GM18868 (cell line): ENCODE data around the gene GXYLT1.
"Not testable (repeated sequence)": the region's sequence is repeated elsewhere in the genome, so short reads cannot be mapped to it uniquely, and the experiment has no call there.

Experiments
- ATAC-seq: cut with Tn5 transposase; IDR thresholded peaks from one replicate; pipeline ENCODE4 v1.9.1; 2021; ENCODE audit warnings: mild to moderate bottlenecking, moderate library complexity; ENCODE audit not compliant: unreplicated experiment

The GXYLT1 gene, protein sequence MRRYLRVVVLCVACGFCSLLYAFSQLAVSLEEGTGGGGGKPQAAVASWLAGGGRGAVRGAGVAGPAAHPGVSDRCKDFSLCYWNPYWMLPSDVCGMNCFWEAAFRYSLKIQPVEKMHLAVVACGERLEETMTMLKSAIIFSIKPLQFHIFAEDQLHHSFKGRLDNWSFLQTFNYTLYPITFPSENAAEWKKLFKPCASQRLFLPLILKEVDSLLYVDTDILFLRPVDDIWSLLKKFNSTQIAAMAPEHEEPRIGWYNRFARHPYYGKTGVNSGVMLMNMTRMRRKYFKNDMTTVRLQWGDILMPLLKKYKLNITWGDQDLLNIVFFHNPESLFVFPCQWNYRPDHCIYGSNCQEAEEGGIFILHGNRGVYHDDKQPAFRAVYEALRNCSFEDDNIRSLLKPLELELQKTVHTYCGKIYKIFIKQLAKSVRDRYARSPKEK

DNA sequence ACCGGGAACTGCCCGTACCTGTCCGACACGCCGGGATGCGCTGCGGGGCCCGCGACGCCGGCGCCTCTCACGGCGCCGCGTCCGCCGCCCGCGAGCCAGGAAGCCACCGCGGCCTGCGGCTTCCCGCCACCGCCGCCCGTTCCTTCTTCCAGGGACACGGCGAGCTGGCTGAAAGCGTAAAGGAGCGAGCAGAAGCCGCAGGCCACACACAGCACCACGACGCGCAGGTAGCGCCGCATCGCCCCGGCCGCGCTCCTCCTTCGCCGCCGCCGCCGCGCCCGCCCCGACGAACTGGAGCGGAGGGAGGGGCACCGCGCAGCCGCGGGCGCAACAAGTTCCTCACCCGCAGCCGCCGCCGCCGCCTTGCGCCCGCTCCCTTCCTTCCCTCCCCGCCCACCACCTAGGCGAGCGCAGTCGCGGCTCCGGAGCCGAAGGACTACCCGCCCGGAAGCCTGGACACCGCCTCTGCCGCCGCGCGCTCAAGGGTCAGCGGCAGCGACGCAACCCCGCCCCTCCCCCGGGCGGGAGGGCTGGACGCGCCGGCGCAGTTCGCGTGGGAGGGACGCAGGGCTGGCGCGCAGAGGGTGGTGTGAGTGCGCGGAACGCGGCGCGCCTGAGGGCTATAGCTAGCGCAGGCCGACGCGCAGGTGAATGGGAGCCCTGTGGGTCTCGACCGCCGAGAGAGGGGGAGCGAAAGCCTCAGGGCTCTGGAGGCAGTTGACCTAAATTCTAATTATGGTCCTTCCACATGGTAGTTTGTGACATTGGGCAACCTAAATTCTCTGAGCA lies at the start of gene GXYLT1:
TSS of gene GXYLT1 (minus strand) at position 467 of the 789 bp plus-strand sequence. CDS start at position 239, 228 bp downstream.
- peak; percentile 88 for ATAC-seq

DNA sequence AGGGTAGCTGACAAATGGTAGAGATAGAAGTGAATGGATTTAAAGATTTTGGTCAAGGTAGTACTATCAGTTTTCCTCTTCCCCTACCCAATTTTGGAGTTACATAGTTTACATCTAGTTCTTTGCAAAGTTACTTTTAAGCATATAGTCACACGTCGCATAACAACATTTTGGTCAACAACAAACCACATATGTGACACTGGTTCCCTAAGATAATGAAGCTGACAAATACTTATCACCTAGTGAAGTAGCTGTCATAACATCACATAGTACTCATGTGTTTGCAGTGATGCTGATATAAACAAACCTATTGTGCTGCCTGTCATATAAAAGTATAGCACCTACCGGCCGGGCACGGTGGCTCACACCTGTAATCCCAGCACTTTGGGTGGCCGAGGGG lies 48.0 kb upstream of the GXYLT1 start:
- ATAC-seq: no peak

DNA sequence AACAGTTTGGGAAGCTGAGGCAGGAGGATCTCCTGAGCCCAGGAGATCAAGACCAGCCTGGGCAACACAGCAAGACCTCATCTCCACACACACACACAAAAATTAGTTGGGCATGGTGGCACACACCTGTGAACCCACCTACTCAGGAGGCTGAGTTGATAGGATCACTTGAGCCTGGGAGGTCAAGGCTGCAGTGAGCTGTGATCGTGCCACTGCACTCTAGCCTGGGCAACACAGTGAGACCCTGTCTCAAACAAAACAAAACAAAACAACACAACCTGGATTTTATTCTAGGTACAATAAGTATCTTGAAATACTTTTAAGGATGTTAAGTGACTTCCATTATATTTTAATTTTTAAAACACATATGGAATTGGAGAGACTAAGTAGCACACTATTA lies 47.6 kb upstream of the GXYLT1 start:
- no peak for ATAC-seq

DNA sequence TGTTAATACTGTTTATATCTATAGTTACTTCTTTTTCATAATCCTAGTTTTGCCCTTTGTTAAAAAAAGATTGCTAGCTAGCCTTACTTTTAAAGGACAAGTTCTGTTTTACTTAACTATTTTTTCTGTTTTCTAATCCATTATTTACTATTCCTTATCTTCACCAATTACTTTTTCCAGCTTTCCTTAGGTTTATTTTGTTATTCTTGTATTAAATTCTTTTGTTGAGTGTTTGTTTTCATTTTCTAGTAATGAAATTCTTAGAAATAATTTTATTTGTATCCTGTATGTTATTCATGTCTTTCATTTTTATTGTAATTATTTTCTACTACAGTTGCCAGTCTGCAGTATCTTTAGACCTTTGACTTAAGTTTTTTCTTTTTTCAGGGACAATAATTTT lies 45.7 kb upstream of the GXYLT1 start:
- no peak for ATAC-seq

DNA sequence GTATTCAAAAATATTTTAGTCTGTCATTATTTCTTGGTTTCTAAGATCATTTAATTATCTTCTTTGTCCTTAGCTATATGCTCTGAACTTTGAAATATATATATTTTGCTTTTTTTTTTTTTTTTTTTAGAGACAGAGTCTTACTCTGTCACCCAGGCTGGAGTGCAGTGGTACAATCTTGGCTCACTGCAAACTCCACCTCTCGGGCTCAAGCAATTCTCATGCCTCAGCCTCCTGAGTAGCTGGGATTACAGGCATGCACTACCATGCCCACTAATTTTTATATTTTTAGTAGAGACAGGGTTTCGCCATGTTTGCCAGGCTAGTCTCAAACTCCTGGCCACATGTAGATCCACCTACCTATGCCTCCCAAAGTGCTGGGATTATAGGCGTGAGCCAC lies 43.6 kb upstream of the GXYLT1 start:
- ATAC-seq: not testable (repeated sequence)

DNA sequence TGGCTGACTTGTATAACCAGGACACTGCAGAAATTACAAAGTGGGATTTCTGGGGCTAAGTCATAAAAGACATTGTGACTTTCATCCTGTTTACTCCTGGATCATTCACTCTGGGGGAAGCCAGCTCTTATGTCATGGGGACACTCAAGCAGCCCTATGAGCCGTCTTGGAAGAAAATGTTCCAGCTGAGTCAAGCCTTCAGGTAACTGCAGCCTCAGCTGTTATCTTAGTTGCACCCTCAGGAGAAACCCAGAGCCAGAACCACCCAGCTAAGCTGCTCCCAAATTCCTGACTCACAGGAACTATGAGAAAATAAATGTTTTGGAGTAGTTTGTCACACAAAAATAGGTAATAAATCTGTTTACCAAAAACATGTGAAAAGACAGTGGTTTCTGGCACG lies 43.1 kb upstream of the GXYLT1 start:
- ATAC-seq: no peak

DNA sequence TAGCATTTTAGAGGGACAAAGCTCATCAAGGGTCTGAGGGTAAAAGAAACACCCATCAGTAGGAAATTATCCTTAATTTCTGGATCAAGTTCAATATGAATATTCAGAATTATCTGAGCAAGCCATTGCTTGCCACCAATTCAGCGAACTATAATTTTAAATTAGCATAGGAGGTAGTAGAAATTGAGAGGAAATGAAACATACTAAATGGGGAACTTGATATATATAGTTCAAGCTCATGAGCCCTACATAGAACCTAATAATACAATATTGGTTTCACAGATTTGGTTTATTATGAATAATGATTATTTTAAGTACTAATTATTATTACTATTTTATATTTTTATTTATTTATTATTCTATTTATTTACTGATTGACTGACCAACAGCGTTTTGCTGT lies 42.1 kb upstream of the GXYLT1 start:
- peak; percentile 79 for ATAC-seq

DNA sequence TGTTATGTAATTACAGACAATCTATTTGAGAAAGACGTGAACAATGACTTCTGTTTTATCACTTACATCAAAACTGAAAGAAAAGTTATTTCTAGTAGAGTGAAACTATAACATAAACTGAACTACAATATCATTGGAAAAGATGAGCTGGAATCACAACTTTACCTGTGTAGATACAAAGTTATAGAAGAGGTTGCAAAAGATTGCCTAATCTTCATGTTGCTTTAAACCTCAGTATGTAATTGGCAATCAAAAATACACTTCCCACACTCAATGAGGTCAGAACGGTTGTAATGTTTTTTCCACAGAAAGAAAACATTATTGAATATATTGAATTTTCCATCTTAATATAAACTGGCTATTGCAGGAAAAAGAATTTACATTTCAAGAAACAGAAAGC lies 37.7 kb upstream of the GXYLT1 start:
- no peak for ATAC-seq

DNA sequence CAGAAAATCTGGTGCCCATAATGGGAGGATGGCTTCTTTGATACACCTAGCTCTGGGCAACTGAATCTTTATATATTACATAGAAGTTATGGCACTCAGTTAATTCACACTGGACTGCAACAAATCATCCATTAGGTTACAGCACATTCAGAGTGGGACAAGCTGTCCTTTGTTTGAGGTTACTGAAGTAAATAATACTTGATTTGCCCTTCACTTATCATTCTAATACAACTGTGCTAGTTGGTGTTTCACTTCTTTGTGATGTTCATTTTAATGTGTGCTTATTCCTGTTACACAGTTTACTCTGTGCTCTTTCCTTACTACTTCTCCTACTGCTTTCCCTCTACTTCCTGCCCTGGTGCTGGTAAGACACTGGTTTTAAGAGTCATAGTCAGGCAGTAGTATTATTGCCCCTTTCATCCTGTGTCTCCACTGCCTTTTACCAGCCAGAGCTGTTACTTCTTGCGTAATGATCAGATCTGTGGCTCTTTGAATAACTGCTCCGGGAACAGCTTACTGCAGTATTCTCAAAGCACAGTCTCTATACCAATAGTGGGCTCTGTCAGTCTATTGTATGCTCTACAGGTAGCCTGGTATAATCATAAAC lies 36.4 kb upstream of the GXYLT1 start:
- ATAC-seq: no peak

DNA sequence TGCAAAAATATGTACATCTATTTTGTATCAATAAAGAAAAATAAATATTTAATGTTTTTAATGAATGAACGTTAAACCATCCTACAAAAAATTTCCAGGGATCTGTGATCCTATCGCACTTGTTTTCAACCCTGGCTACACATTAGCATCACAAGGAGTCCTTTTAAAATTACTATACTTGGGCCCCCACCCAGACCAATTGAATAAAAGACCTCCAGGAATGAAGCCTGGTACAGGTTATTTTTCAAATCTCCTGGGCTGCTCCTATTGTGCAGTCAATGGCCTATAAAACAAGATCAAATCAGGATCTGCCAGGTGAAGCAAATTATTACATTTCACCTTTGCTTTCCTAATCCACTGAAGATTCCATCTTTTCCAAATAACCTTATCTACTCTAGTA lies 33.4 kb upstream of the GXYLT1 start:
- ATAC-seq: no peak

DNA sequence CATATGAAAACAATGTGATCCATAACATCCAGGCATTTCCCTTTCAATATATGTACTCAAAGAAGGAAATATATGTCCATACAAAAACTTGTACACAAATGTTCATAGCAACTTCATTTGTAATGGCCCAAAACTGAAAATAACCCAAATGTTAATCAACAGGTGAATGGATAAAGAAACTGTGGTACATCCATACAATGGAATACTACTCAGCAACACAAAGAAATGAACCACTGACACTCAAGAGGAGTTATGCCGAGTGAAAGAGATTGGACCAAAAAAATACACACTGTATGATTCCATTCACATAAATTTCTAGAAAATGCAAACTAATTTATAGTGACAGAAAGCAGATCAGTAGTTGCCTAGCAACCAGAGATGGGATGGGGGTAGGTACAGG lies 30.3 kb upstream of the GXYLT1 start:
- ATAC-seq: no peak

DNA sequence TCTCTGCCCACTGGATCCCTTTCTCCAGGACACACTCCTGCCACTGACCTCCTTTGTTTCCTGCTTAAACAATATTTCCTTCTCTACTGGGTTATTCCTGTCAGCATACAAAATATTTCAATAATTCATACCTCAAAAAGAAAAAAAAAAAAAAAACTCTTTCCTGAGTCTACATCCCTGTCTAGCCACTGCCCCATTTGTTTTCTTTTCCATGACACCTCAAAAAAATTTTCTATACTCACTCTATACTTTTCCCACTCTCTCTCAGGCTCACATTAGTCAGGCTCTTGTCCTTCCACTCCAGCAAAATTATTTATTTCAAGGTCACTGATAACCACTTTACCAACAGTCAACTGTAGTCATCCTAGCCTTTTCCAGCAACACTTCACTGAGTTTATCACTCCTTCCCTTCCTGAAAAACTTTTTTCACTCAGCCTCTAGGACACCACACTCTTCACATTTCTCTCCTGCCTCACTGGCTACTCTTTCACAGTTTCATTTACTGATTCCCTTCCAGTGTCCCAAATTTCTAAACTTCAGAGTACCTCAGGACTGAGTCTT lies 29.4 kb upstream of the GXYLT1 start:
- no peak for ATAC-seq

DNA sequence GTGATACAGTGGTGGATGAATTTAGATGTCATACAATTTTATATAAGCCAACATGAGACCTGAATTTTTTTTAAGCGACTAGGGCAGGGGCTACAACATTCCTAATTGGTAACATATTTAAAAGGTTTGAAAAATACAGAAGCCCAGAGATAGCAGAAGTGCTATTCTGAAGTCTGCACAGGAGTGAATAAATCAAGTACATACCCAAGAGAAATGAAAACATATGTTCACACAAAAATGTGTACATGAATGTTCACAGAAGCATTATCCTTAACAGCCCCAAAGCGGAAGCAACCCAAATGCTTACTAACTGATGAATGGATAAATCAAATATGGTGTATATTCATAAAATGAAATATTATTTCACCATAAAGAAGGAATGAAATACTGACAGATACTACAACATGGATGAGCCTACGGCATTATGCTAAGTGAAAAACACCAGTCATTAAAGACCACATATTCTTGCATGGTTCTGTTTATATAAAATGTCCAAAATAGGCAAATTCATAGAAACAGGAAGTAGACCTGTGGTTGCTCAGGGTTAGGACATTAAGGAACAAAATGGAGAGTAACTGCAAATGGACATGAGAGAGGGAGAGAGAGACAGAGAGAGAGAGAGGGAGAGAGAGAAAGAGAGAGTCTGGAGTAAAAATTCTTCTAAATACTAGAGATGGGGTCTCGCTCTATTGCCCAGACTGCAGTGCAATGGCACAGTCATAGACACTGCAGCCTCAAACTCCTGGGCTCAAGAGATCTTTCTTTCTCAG lies 28.0 kb upstream of the GXYLT1 start:
- ATAC-seq: no peak

DNA sequence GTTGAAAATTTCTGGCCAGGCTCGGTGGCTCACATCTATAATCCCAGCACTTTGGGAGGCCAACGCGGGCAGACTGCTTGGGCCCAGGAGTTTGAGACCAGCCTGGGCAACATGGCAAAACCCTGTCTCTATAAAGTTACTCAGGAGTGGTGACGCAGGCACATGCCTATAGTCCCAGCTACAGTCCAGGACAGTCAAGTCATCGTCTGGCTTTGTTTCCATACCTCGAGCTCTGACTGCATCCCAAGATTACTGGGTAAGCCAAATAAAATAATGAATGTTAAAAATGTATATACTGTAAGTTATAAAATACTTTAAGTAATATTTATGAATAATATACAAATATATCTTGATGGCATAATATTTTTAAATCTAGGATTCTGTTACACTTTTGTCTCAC lies 23.0 kb upstream of the GXYLT1 start:
- ATAC-seq: no peak

DNA sequence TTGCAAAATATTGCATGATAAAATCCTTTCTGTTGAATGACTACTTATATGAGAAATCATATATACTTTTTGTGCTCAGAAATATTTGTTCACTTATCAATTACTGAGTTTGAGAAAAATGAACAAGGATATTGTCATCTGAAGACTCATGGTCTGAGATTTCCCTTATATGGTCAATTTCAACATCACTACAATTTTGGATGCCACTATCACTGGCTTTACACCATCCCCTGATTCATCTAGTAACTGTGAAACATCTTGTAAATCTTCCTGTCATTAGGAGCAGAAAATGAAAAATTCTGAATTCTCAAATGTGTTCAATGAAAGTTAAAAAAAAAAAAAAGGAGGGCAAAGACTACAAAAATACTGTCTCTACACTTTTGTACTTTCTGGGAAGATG lies 21.8 kb upstream of the GXYLT1 start:
- no peak for ATAC-seq

DNA sequence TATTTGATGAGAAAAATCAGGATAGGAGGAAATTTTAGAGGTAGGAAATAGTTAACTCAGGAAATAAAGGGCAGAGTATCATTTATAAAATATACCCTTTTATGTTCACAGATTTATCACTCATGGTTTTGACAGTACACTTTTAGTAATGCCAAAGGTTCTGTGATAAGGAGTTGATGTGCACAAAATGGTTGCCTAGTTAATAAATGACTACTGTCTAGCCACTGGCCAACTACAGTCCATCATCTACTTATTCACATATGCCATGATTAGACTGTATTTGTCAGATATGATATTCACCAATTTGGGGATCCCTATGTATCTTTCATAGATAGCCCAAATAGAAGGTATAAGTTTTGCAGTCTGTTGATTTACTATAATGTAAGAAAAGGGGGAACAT lies 19.2 kb upstream of the GXYLT1 start:
- no peak for ATAC-seq

DNA sequence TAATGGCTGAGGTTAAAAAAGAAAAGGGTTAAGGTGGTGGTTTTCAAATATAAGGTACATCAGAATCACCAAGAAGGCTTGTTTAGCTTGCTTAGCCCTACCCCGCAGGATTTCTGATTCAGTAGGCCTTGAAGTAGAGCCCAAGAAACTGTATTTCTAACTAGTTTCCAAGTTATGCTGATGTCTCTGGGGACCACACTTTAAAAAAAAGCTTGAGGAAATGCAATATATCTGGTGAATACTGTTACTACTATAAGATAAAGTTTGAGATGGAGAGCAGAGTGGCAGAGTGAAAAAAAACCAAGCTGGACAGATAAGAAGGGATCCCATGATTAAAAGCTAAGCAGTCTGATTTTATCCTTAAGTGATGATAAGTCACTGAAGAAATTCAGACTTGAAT lies 18.3 kb upstream of the GXYLT1 start:
- ATAC-seq: no peak

DNA sequence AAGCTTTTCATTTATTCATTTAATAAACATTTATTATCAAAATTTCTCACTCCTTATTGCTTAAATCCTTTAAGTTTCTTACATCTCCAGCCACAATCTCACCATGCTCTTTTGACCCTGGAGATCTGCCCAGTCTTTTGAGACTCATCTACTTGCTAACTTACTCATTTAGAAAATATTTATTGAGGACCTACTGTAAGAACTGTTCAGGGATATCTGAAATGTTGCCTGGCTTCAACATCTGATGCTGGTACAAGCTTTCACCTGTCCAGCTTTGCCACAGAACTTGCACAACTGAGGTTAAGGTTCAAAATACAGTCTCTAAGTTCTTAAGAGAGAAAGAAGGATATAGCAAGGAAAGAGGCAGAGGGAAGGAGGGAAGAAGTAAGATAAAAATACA lies 17.5 kb upstream of the GXYLT1 start:
- ATAC-seq: no peak

DNA sequence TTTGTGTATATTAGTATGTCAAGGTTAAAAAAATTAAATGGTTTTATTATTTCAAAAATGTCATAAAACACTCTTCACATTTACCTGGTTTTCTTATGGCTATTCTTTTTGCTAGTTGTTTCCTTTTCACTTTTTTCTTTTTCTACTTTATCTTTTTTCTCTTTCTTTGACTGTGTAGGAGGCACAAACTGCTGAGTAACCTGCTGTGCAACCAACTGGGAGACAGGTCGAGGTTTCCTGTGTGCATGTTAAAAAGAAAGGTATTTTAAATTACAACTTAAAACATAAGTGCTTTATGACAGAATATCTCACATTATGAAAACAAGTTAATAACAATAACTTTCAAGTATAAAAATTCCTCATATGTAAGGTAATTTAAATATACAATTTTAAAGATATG lies 16.9 kb upstream of the GXYLT1 start:
- no peak for ATAC-seq

DNA sequence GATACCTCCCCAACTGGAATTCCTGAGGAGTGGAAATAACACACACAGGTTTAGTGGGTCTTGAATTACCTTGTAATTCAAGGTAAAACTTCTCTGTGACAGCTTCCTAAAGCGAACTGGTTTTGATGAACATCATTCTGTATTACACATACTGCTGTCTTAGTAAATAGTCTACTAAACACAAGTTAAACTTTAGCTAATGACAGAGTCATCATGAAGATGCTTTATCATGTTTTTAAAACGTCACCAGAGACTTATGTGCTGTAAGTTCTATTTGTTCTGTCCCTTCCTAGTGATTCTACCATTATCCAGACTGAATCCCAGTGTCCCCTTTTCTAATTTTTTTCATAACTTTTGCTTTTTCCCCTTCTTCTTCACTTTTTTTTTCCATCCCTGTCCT lies 11.6 kb upstream of the GXYLT1 start:
- ATAC-seq: no peak
